Osteoblast (primary cell): ENCODE results near the gene PFKP. TPM values are rescaled to one million over a fixed set of nuclear protein-coding genes. Genes with fewer than 3 reads are reported as not detected.

Experiments used
- DNase-seq: peaks from one replicate; pipeline ENCODE4 v3.0.0; 2011; ENCODE audit warnings: low spot score, mixed read lengths; ENCODE audit not compliant: insufficient read length; ENCODE audit errors: missing footprints
- H2AFZ ChIP-seq: 2 replicates; pipeline ENCODE4 v1.6.0; 2011; ENCODE audit warnings: mild to moderate bottlenecking, low read length
- H3K27ac ChIP-seq: 2 replicates; pipeline ENCODE4 v1.5.1; 2011; ENCODE audit warnings: mild to moderate bottlenecking, low read depth, low read length, moderate library complexity
- H3K27me3 ChIP-seq: 2 replicates; pipeline ENCODE4 v1.6.0; 2012; ENCODE audit warnings: mild to moderate bottlenecking, control low read depth, inconsistent platforms, low read length, moderate library complexity; ENCODE audit not compliant: insufficient read depth
- H3K36me3 ChIP-seq: 2 replicates; pipeline ENCODE4 v1.5.1; 2011; ENCODE audit warnings: mild to moderate bottlenecking, low read length, control low read depth, moderate library complexity; ENCODE audit not compliant: insufficient read depth
- H3K4me1 ChIP-seq: 2 replicates; pipeline ENCODE4 v1.5.1; 2011; ENCODE audit warnings: mild to moderate bottlenecking, low read length, control low read depth, moderate library complexity; ENCODE audit not compliant: insufficient read depth
- H3K4me2 ChIP-seq: 2 replicates; pipeline ENCODE4 v1.6.0; 2011; ENCODE audit warnings: mild to moderate bottlenecking, low read length; ENCODE audit not compliant: insufficient read depth
- H3K4me3 ChIP-seq: fragments of 200-600 bp; sonication (generic); 3 replicates; pipeline ENCODE4 v1.5.1; 2012; ENCODE audit warnings: mild to moderate bottlenecking, low read length, inconsistent platforms; ENCODE audit not compliant: insufficient read depth
- H3K79me2 ChIP-seq: 2 replicates; pipeline ENCODE4 v1.6.0; 2012; ENCODE audit warnings: mild to moderate bottlenecking, low read length, control low read depth, inconsistent platforms; ENCODE audit not compliant: insufficient read depth
- H3K9me3 ChIP-seq: 2 replicates; pipeline ENCODE4 v1.5.1; 2011; ENCODE audit warnings: low read depth, low read length, control low read depth
- H4K20me1 ChIP-seq: 2 replicates; pipeline ENCODE4 v1.6.0; 2012; ENCODE audit warnings: mild to moderate bottlenecking, low read length, control low read depth; ENCODE audit not compliant: insufficient read depth
- total RNA-seq: library from RNA; depleted of rRNA; stranded (reverse); fragments of >200 nt; gene quantifications from 2 replicates; pipeline ENCODE4 v1.2.3, GENCODE V29; 2012
- TF ChIP-seq, protein P1 (sequence below): IDR thresholded peaks from 2 replicates; pipeline ENCODE4 v1.5.1; 2011; ENCODE audit warnings: mild to moderate bottlenecking, low read depth, low read length, moderate library complexity; ENCODE audit errors: extremely low read depth

Gene PFKP
- total RNA-seq, 1 donor = 80.0 TPM

DNA sequence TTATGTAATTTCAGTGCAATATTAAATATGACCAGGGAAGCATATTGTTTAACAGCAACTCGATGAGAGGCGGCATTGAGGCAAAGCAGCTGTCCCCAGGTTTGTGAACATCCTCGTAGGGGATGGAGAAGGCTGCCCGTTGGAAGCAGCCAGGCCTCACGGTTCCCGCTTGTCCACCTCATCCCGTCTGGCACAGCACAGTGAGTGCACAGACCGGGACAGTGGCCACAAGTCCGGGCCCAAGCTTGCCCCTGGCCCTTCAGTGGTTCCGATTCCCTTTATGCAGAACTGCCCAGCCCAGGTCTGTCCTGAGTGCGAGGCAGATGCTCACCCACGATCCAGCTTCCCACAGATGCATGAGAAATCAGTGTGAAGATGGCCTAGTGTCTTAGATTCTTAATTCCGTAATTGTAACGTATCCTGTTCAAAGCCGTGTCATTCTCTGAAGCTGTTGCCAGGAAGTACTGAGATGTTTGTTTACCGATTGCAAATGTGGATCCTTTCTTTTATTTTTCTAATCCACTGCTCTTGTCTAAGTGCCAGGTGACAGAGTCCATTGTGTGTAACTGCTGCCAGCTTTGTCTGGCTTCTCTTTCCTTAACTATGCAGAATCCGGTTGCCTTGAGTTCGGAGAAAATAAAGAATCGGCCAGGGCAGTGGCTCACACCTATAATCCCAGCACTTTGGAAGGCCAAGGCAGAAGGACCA lies 35.5 kb downstream of the PFKP start:
- Histone ChIP-seq H3K27me3 (no peaks in the 10 kb centered on the region), H2AFZ (no peak overlapping the region), H3K36me3 (peaks cover 53% of the 10 kb centered on the region), H3K4me2 (no peak overlapping the region), H3K27ac (peak overlapping the region; percentile 63), H3K4me1 (peaks cover 17% of the 10 kb centered on the region), H3K4me3 (no peak overlapping the region), H3K79me2 (peaks cover 51% of the 10 kb centered on the region), H3K9me3 (no peaks in the 10 kb centered on the region), H4K20me1 (no peaks in the 10 kb centered on the region)
- no peak for DNase-seq
- TF ChIP-seq, protein P1, sequence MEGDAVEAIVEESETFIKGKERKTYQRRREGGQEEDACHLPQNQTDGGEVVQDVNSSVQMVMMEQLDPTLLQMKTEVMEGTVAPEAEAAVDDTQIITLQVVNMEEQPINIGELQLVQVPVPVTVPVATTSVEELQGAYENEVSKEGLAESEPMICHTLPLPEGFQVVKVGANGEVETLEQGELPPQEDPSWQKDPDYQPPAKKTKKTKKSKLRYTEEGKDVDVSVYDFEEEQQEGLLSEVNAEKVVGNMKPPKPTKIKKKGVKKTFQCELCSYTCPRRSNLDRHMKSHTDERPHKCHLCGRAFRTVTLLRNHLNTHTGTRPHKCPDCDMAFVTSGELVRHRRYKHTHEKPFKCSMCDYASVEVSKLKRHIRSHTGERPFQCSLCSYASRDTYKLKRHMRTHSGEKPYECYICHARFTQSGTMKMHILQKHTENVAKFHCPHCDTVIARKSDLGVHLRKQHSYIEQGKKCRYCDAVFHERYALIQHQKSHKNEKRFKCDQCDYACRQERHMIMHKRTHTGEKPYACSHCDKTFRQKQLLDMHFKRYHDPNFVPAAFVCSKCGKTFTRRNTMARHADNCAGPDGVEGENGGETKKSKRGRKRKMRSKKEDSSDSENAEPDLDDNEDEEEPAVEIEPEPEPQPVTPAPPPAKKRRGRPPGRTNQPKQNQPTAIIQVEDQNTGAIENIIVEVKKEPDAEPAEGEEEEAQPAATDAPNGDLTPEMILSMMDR = no peak

DNA sequence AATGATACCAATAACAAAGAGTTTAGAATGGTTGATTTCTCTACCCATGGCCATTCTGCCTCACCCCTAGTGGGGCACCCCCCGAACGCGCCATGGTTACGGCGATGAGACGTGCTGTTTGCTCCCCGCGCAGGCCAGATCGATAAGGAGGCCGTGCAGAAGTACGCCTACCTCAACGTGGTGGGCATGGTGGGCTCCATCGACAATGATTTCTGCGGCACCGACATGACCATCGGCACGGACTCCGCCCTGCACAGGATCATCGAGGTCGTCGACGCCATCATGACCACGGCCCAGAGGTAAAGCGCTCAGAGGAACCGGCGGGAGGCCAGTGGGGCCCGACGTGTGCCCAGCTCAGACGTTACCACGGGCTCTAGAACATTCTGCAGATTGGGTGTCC lies 36.3 kb downstream of the PFKP start:
- Histone ChIP-seq H3K27me3 (no peaks in the 10 kb centered on the region), H3K36me3 (peaks cover 61% of the 10 kb centered on the region), H3K9me3 (no peaks in the 10 kb centered on the region), H3K27ac (peak overlapping the region; percentile 63), H2AFZ (no peak overlapping the region), H4K20me1 (no peaks in the 10 kb centered on the region), H3K79me2 (peaks cover 46% of the 10 kb centered on the region), H3K4me3 (no peak overlapping the region), H3K4me1 (peaks cover 20% of the 10 kb centered on the region), H3K4me2 (no peak overlapping the region)
- DNase-seq = no peak
- TF ChIP-seq, protein P1 = no peak

DNA sequence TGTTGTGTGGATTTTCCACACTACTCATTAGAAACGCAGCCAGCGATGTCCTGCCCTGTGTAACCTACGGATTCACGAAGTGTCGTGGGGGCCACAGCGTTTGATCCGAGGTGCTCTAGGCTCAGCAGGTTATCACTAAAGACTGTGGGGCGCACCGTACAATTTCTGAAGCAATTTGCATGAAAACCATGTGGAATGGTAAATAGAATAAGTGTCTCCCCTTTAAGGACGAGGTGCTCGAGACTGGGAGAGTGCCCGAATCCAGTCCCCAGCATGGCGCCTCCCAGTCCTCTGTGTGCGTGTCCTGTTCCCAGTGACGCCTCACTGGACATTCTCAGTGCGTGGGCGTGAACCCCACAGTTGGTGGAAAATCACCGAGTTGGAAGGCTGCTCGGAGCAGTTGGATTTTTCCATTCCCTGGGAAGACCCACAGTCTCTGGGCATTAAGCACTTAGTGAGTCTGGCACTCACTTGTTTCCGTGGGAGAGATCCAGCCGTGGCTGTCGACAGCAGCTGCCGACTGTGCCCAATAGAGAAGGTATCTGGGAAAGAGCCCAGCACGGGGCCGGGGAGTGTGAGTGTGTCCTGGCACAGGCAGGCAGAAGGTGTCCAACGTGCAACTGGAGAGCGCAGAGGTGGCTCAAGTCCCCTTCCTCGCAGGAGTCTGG lies 37.0 kb downstream of the PFKP start:
- no peak for DNase-seq
- no peak overlapping the region for H2AFZ ChIP-seq
- TF ChIP-seq, protein P1 = no peak
- H3K27me3 ChIP-seq = no peaks in the 10 kb centered on the region
- no peaks in the 10 kb centered on the region for H3K9me3 ChIP-seq
- peaks cover 13% of the 10 kb centered on the region for H3K4me1 ChIP-seq
- no peak overlapping the region for H3K4me2 ChIP-seq
- H4K20me1 ChIP-seq = no peaks in the 10 kb centered on the region
- no peak overlapping the region for H3K4me3 ChIP-seq
- H3K36me3 ChIP-seq = peaks cover 68% of the 10 kb centered on the region
- H3K79me2 ChIP-seq = peaks cover 43% of the 10 kb centered on the region
- H3K27ac ChIP-seq = no peak overlapping the region

DNA sequence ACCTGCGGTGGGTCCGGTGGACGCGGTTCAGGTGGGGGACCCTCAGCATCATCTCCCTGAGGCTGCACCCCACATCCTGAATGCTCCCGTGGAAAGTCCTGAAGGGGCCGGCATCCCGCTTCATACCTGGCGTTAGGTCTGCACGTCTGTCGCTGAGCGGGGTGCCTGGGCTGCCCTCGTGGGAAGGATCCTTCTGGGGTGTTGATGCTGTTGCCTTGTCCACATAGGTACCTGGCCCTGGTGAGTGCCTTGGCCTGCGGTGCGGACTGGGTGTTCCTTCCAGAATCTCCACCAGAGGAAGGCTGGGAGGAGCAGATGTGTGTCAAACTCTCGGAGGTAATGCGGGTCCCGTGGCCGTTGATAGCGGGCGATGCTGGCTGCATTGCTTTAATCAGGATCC lies 37.8 kb downstream of the PFKP start:
- Histone ChIP-seq H3K36me3 (peaks cover 69% of the 10 kb centered on the region), H2AFZ (no peak overlapping the region), H3K9me3 (no peaks in the 10 kb centered on the region), H3K79me2 (peaks cover 39% of the 10 kb centered on the region), H3K4me2 (no peak overlapping the region), H4K20me1 (no peaks in the 10 kb centered on the region), H3K4me3 (no peak overlapping the region), H3K4me1 (peaks cover 10% of the 10 kb centered on the region), H3K27me3 (no peaks in the 10 kb centered on the region), H3K27ac (peak overlapping the region; percentile 11)
- TF ChIP-seq, protein P1 = no peak
- DNase-seq = no peak
